Measurements from ENCODE around the gene C21orf58. TPM values are rescaled to one million over a fixed set of nuclear protein-coding genes. Genes with fewer than 3 reads are reported as not detected.
"Not testable (repeated sequence)": the region's sequence is repeated elsewhere in the genome, so short reads cannot be mapped to it uniquely, and the experiment has no call there.

C21orf58 gene
- polyA plus RNA-seq (2013, experiment 1 of 2), result 8.8 TPM
- 11.2 TPM for polyA plus RNA-seq (2013, experiment 2 of 2)

GRCh38 chr21:46323710-46324389 lies at the start of gene C21orf58, which contains the start of gene PCNT:
Gene C21orf58, minus strand, starts transcription at chr21:46323870. Its CDS starts 1,132 bp downstream, at chr21:46322738.
Gene PCNT, plus strand, starts transcription at chr21:46324156. Its CDS starts 73 bp downstream, at chr21:46324229.
- no peaks in the 10 kb centered on the region for H3K27me3 ChIP-seq (ENCODE audit: insufficient read depth, low read length)
- no peaks in the 10 kb centered on the region for H3K9me3 ChIP-seq (ENCODE audit: insufficient read depth, low read depth, low read length)
- under 1% methylated on average over 76 of the region's 76 CpGs for WGBS
- H3K4me1 ChIP-seq (ENCODE audit: insufficient read depth, low read length), result peaks cover 22% of the 10 kb centered on the region
- H3K4me3 ChIP-seq (ENCODE audit: low read length), result peak within 1 kb of the TSS; percentile 100
- H3K9ac ChIP-seq (ENCODE audit: low read depth, low read length), result peak within 1 kb of the TSS; percentile 99
- peak within 1 kb of the TSS; percentile 100 for H3K27ac ChIP-seq (ENCODE audit: low read depth, low read length)
- H3K36me3 ChIP-seq (ENCODE audit: insufficient read depth, low read length), result peaks cover 34% of the 10 kb centered on the region

DNA sequence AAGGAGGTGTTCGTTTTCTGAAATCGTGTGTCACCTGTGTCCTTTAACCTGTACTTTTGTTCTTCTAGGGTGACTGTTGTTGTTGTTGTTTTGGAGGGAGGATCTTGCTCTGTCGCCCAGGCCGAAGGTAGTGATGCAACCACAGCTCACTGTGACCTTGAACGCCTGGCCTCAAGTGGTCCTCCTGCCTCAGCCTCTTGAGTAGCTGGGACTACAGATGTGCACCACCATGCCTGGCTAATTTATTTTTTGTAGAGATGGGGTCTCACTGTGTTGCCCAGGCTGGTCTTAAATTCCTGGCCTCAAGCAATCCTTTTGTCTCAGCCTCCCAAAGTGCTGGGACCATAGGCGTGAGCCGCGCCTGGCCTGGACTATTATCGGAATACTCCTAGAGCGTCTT lies 49.3 kb upstream of the C21orf58 start:
- H3K27me3 ChIP-seq (ENCODE audit: insufficient read depth, low read length); H3K9me3 ChIP-seq (ENCODE audit: insufficient read depth, low read depth, low read length); H3K27ac ChIP-seq (ENCODE audit: low read depth, low read length); H3K9ac ChIP-seq (ENCODE audit: low read depth, low read length); H3K4me3 ChIP-seq (ENCODE audit: low read length); H3K4me1 ChIP-seq (ENCODE audit: insufficient read depth, low read length): not testable (repeated sequence)
- H3K36me3 ChIP-seq (ENCODE audit: insufficient read depth, low read length), result peaks cover 21% of the 10 kb centered on the region
- WGBS, result 92% methylated on average over 10 of the region's 10 CpGs

- no peak overlapping the region for H3K27ac ChIP-seq (ENCODE audit: low read depth, low read length)
- 94% methylated on average over 7 of the region's 7 CpGs for WGBS
- H3K9me3 ChIP-seq (ENCODE audit: insufficient read depth, low read depth, low read length), result no peaks in the 10 kb centered on the region
- H3K27me3 ChIP-seq (ENCODE audit: insufficient read depth, low read length), result no peaks in the 10 kb centered on the region
- H3K9ac ChIP-seq (ENCODE audit: low read depth, low read length), result no peak overlapping the region
- no peak overlapping the region for H3K4me3 ChIP-seq (ENCODE audit: low read length)
- H3K4me1 ChIP-seq (ENCODE audit: insufficient read depth, low read length), result no peaks in the 10 kb centered on the region
- H3K36me3 ChIP-seq (ENCODE audit: insufficient read depth, low read length), result peaks cover 29% of the 10 kb centered on the region
Measured at GRCh38 chr21:46372014-46372485, 48.4 kb upstream of the C21orf58 start.

DNA sequence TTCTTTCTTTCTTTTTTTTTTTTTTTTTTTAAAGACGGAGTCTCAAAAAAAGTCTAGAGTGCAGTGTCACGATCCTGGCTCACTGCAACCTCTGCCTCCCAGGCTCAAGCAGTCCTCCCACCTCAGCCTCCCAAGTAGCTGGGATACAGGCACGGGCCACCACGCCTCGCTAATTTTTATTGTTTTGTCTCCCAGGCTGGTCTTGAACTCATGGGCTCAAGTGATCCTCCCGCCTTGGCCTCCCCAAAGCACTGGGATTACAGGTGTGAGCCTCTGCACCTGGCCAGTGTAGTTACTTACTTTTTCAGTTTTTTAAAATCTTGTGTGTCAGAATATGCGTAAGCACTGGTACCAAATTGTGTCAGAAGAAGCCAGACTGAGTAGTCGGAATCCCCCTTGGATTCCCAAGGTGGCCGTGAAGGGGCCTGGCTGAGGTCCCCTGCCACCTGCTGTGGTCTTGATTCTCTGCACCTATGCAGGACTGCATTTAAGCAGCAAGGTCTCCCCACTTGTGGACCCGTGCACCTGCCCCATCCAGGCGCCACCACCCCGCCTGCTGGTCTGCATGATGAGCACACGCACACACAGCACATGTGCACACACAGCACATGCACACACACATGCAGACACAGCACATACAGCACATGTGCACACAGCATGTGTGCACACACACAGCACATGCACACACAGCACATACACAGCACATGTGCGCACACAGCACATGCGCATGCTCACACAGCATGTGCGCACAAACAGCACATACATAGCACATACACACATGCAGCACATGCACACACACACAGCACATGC lies 47.7 kb upstream of the C21orf58 start:
- Histone ChIP-seq H3K36me3 (ENCODE audit: insufficient read depth, low read length) (peaks cover 35% of the 10 kb centered on the region), H3K27ac (ENCODE audit: low read depth, low read length) (no peak overlapping the region)
- 96% methylated on average over 16 of the region's 16 CpGs for WGBS

GRCh38 chr21:46369520-46370235 lies 46.0 kb upstream of the C21orf58 start:
- 93% methylated on average over 20 of the region's 20 CpGs for WGBS
- H3K9ac ChIP-seq (ENCODE audit: low read depth, low read length), result no peak overlapping the region
- no peak overlapping the region for H3K4me3 ChIP-seq (ENCODE audit: low read length)
- H3K36me3 ChIP-seq (ENCODE audit: insufficient read depth, low read length), result peaks cover 52% of the 10 kb centered on the region
- H3K27ac ChIP-seq (ENCODE audit: low read depth, low read length), result no peak overlapping the region
- no peaks in the 10 kb centered on the region for H3K4me1 ChIP-seq (ENCODE audit: insufficient read depth, low read length)
- no peaks in the 10 kb centered on the region for H3K27me3 ChIP-seq (ENCODE audit: insufficient read depth, low read length)
- H3K9me3 ChIP-seq (ENCODE audit: insufficient read depth, low read depth, low read length), result no peaks in the 10 kb centered on the region

More for the DNA sequence above, 47.7 kb upstream of the C21orf58 start:
- Histone ChIP-seq H3K27me3 (ENCODE audit: insufficient read depth, low read length) (no peaks in the 10 kb centered on the region), H3K9ac (ENCODE audit: low read depth, low read length) (no peak overlapping the region), H3K4me3 (ENCODE audit: low read length) (no peak overlapping the region), H3K4me1 (ENCODE audit: insufficient read depth, low read length) (no peaks in the 10 kb centered on the region), H3K9me3 (ENCODE audit: insufficient read depth, low read depth, low read length) (no peaks in the 10 kb centered on the region)

DNA sequence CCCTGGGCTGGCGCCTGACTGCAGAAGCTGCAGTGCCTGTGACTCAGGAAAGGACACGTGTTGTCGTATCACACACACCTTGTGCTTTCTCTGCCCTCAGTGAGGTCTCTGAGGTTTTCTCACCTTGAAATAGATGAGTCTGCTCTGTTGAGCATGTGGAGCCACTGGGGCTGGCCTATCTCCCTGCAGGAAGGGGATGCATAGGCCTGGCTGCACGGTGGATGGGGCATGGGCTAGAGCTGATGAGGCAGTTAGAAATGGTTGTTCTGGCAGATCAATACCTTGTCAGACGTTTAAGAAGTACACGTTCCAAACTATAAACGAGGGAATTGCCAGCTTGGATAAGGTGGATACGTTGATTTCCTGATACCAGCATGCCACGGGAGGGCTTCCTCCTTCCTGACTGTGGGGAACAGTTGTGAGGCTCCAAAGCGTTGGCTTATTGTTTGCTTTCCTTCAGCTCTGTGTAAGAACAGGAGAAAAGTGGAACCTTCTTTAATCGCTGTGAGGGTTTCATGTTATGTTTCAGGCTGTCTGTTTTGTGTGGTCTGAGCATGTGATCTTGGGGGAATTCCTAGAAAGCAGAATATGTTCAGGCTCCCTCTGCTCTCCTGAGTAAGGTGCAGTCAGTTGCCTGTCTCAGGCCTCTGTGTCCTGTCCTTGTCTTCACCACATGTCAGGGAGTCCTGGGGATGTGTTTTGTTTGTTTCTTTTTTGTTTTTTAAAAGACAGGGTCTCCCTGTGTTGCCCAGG lies 45.0 kb upstream of the C21orf58 start:
- Histone ChIP-seq H3K27me3 (ENCODE audit: insufficient read depth, low read length) (no peaks in the 10 kb centered on the region), H3K36me3 (ENCODE audit: insufficient read depth, low read length) (peaks cover 59% of the 10 kb centered on the region), H3K27ac (ENCODE audit: low read depth, low read length) (no peak overlapping the region), H3K4me3 (ENCODE audit: low read length) (no peak overlapping the region), H3K9me3 (ENCODE audit: insufficient read depth, low read depth, low read length) (no peaks in the 10 kb centered on the region), H3K4me1 (ENCODE audit: insufficient read depth, low read length) (no peaks in the 10 kb centered on the region), H3K9ac (ENCODE audit: low read depth, low read length) (no peak overlapping the region)
- 93% methylated on average over 11 of the region's 11 CpGs for WGBS

DNA sequence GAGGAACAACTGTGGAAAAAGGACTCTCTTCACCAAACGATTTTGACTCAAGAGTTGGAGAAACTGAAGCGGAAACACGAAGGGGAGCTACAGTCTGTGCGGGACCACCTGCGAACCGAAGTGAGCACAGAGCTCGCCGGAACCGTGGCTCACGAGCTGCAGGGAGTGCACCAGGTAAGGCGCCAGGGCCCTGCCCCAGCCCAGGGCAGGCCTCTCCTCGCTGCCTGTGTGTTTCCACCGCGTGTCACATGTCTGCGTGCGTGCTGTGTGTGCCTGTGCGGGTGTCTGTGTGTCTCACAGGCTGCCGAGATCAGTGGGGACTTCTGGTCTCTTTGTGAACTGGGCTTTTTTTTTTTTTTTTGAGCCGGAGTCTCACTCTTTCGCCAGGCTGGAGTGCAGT lies 43.3 kb upstream of the C21orf58 start:
- H3K4me3 ChIP-seq (ENCODE audit: low read length), result no peak overlapping the region
- WGBS, result 95% methylated on average over 20 of the region's 20 CpGs
- peaks cover 73% of the 10 kb centered on the region for H3K36me3 ChIP-seq (ENCODE audit: insufficient read depth, low read length)
- no peaks in the 10 kb centered on the region for H3K4me1 ChIP-seq (ENCODE audit: insufficient read depth, low read length)
- H3K27me3 ChIP-seq (ENCODE audit: insufficient read depth, low read length), result no peaks in the 10 kb centered on the region
- no peaks in the 10 kb centered on the region for H3K9me3 ChIP-seq (ENCODE audit: insufficient read depth, low read depth, low read length)
- H3K9ac ChIP-seq (ENCODE audit: low read depth, low read length), result no peak overlapping the region
- no peak overlapping the region for H3K27ac ChIP-seq (ENCODE audit: low read depth, low read length)

DNA sequence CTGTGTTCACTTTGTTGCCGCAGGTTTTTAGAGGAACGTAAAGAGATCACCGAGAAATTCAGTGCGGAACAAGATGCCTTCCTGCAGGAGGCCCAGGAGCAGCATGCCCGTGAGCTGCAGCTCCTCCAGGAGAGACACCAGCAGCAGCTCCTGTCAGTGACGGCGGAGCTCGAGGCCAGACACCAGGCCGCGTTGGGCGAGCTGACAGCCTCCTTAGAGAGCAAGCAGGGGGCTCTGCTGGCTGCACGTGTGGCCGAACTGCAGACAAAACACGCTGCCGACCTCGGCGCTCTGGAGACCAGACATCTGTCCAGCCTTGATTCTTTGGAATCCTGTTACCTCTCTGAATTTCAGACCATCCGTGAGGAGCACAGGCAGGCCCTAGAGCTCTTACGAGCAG lies 42.9 kb upstream of the C21orf58 start:
- H3K9ac ChIP-seq (ENCODE audit: low read depth, low read length), result no peak overlapping the region
- no peaks in the 10 kb centered on the region for H3K4me1 ChIP-seq (ENCODE audit: insufficient read depth, low read length)
- no peak overlapping the region for H3K4me3 ChIP-seq (ENCODE audit: low read length)
- no peaks in the 10 kb centered on the region for H3K9me3 ChIP-seq (ENCODE audit: insufficient read depth, low read depth, low read length)
- 95% methylated on average over 19 of the region's 19 CpGs for WGBS
- no peak overlapping the region for H3K27ac ChIP-seq (ENCODE audit: low read depth, low read length)
- no peaks in the 10 kb centered on the region for H3K27me3 ChIP-seq (ENCODE audit: insufficient read depth, low read length)
- peaks cover 73% of the 10 kb centered on the region for H3K36me3 ChIP-seq (ENCODE audit: insufficient read depth, low read length)

DNA sequence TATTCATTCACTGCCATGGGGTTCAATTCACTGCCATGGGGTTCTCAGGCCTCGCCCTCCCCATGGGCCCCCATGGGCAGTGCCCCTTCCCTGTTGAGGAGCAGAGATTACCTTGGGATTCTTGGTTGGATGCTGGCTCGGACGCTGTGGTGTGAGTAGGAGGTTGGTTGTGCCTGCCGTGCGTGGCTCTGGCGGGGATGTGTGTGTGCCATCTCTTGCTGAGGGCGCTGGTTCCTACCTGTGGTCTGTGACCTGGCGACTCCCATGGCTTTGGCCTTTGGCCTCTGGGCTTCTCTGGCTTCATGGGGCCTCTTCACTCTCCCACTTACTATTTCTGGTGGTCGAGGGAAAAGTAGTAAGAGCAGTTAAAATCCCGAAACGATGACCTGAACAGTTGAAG lies 42.4 kb upstream of the C21orf58 start:
- H3K27ac ChIP-seq (ENCODE audit: low read depth, low read length), result no peak overlapping the region
- no peaks in the 10 kb centered on the region for H3K27me3 ChIP-seq (ENCODE audit: insufficient read depth, low read length)
- H3K9me3 ChIP-seq (ENCODE audit: insufficient read depth, low read depth, low read length), result no peaks in the 10 kb centered on the region
- no peak overlapping the region for H3K4me3 ChIP-seq (ENCODE audit: low read length)
- H3K36me3 ChIP-seq (ENCODE audit: insufficient read depth, low read length), result peaks cover 74% of the 10 kb centered on the region
- no peaks in the 10 kb centered on the region for H3K4me1 ChIP-seq (ENCODE audit: insufficient read depth, low read length)
- H3K9ac ChIP-seq (ENCODE audit: low read depth, low read length), result no peak overlapping the region
- 94% methylated on average over 11 of the region's 11 CpGs for WGBS

- H3K27me3 ChIP-seq (ENCODE audit: insufficient read depth, low read length), result no peaks in the 10 kb centered on the region
- H3K4me3 ChIP-seq (ENCODE audit: low read length), result no peak overlapping the region
- WGBS, result 95% methylated on average over 16 of the region's 16 CpGs
- H3K9me3 ChIP-seq (ENCODE audit: insufficient read depth, low read depth, low read length), result no peaks in the 10 kb centered on the region
- H3K36me3 ChIP-seq (ENCODE audit: insufficient read depth, low read length), result peaks cover 87% of the 10 kb centered on the region
- H3K4me1 ChIP-seq (ENCODE audit: insufficient read depth, low read length), result no peaks in the 10 kb centered on the region
- H3K9ac ChIP-seq (ENCODE audit: low read depth, low read length), result no peak overlapping the region
- no peak overlapping the region for H3K27ac ChIP-seq (ENCODE audit: low read depth, low read length)
Measured at GRCh38 chr21:46363698-46364097, 40.0 kb upstream of the C21orf58 start.
